Activated CD4-positive, alpha-beta T cell treated with anti-CD3 and anti-CD28 coated beads, Interleukin-2, amount 50 U/mL, for 1 hour (primary cell): ENCODE results near the gene SSTR5.

ENCODE experiments used
- DNase-seq: peaks from one replicate; pipeline ENCODE4 v3.0.0-alpha.2; 2020

SSTR5 gene

GRCh38 chr16:1093284-1094123 lies 21.0 kb downstream of the SSTR5 start:
- DNase-seq: no peak

GRCh38 chr16:1094124-1094479 lies 21.6 kb downstream of the SSTR5 start:
- DNase-seq: no peak

GRCh38 chr16:1094601-1095449 lies 22.3 kb downstream of the SSTR5 start:
- DNase-seq: no peak

- DNase-seq: no peak
Measured at GRCh38 chr16:1095450-1096168, 23.1 kb downstream of the SSTR5 start.

- DNase-seq: no peak
Measured at GRCh38 chr16:1096169-1097082, 23.9 kb downstream of the SSTR5 start, which contains the start of gene C1QTNF8. Gene C1QTNF8, minus strand, starts transcription at chr16:1096244. Its CDS starts 1,322 bp downstream, at chr16:1094922.

- no peak for DNase-seq
Measured at GRCh38 chr16:1097156-1097555, 24.6 kb downstream of the SSTR5 start.

GRCh38 chr16:1097800-1098199 lies 25.3 kb downstream of the SSTR5 start:
- DNase-seq: no peak

GRCh38 chr16:1098266-1098991 lies 25.9 kb downstream of the SSTR5 start:
- no peak for DNase-seq

- DNase-seq: no peak
Measured at GRCh38 chr16:1099189-1100083, 26.9 kb downstream of the SSTR5 start.

- DNase-seq: no peak
Measured at GRCh38 chr16:1100084-1100800, 27.7 kb downstream of the SSTR5 start.

GRCh38 chr16:1101133-1101532 lies 28.6 kb downstream of the SSTR5 start:
- no peak for DNase-seq

- DNase-seq: no peak
Measured at GRCh38 chr16:1101573-1102332, 29.2 kb downstream of the SSTR5 start.

GRCh38 chr16:1102333-1102700 lies 29.8 kb downstream of the SSTR5 start:
- no peak for DNase-seq

GRCh38 chr16:1102921-1103635 lies 30.5 kb downstream of the SSTR5 start:
- peak; percentile 71 for DNase-seq

- no peak for DNase-seq
Measured at GRCh38 chr16:1103636-1103980, 31.1 kb downstream of the SSTR5 start.

- peak; percentile 39 for DNase-seq
Measured at GRCh38 chr16:1105888-1106620, 33.5 kb downstream of the SSTR5 start.

GRCh38 chr16:1106659-1107058 lies 34.1 kb downstream of the SSTR5 start:
- DNase-seq: no peak

GRCh38 chr16:1107141-1107540 lies 34.6 kb downstream of the SSTR5 start:
- no peak for DNase-seq
